ENCODE results near the gene SETDB1.
A peak's percentile ranks its signal among the peaks of the same experiment; 100 is the strongest.

Gene SETDB1

GRCh38 chr1:150976879-150977694 is 50.9 kb downstream of the SETDB1 start:
- peak; percentile 17 for DNase-seq

GRCh38 chr1:150979092-150980056 is 53.2 kb downstream of the SETDB1 start:
- DNase-seq: peak; percentile 90

- DNase-seq: no peak
Measured at GRCh38 chr1:150981177-150981804, 55.1 kb downstream of the SETDB1 start.

- no peak for DNase-seq
Measured at GRCh38 chr1:150981805-150982712, 55.9 kb downstream of the SETDB1 start, which contains the start of gene ANXA9. TSS of gene ANXA9 (plus strand) at chr1:150982292. CDS start at chr1:150983106, 814 bp downstream.

- DNase-seq: no peak
Measured at GRCh38 chr1:150985179-150985825, 59.1 kb downstream of the SETDB1 start.

- DNase-seq: no peak
Measured at GRCh38 chr1:150987924-150988323, 61.8 kb downstream of the SETDB1 start.

GRCh38 chr1:150992626-150993025 is 66.5 kb downstream of the SETDB1 start:
- DNase-seq: no peak

GRCh38 chr1:150994248-150994647 is 68.1 kb downstream of the SETDB1 start:
- no peak for DNase-seq

- no peak for DNase-seq
Measured at GRCh38 chr1:150995460-150995859, 69.3 kb downstream of the SETDB1 start.

- DNase-seq: peak; percentile 63
Measured at GRCh38 chr1:150995896-150996295, 69.7 kb downstream of the SETDB1 start.

- DNase-seq: no peak
Measured at GRCh38 chr1:150997126-150997872, 71.1 kb downstream of the SETDB1 start.

- no peak for DNase-seq
Measured at GRCh38 chr1:150997949-150998348, 71.8 kb downstream of the SETDB1 start.

- DNase-seq: no peak
Measured at GRCh38 chr1:150999051-150999674, 73.0 kb downstream of the SETDB1 start.

- DNase-seq: no peak
Measured at GRCh38 chr1:150999926-151000325, 73.8 kb downstream of the SETDB1 start.

GRCh38 chr1:151000408-151000807 is 74.2 kb downstream of the SETDB1 start:
- DNase-seq: no peak

- no peak for DNase-seq
Measured at GRCh38 chr1:151001602-151002001, 75.4 kb downstream of the SETDB1 start.

GRCh38 chr1:151002051-151002450 is 75.9 kb downstream of the SETDB1 start:
- DNase-seq: no peak

- no peak for DNase-seq
Measured at GRCh38 chr1:151002611-151003010, 76.4 kb downstream of the SETDB1 start.

GRCh38 chr1:151003180-151003579 is 77.0 kb downstream of the SETDB1 start:
- DNase-seq: no peak

- DNase-seq: no peak
Measured at GRCh38 chr1:151005729-151006319, 79.7 kb downstream of the SETDB1 start.
